Body of pancreas (tissue), 4 donors: ENCODE results near the gene FNDC3B. TPM values are rescaled to one million over a fixed set of nuclear protein-coding genes. Genes with fewer than 3 reads are reported as not detected.

ENCODE experiments used
- ATAC-seq: fragments of 150-250 bp; one replicate; pipeline ENCODE4 v1.9.1; 2016
- DNase-seq, 4 donors: peaks; one replicate each; pipeline ENCODE4 v3.0.0-alpha.2; 2019
- H3K27ac ChIP-seq, 4 donors: fragments of 200-600 bp; sonication (generic); 1 replicate in 3 of 4; 2 replicates in 1 of 4; pipeline versions ENCODE4 v1.5.1 to v1.6.1; 2016 to 2019; ENCODE audit warnings: mild to moderate bottlenecking in 1 of 4, mixed read lengths in 1 of 4, moderate library complexity in 1 of 4
- H3K27me3 ChIP-seq, 2 donors: fragments of 200-600 bp; sonication (generic); one replicate each; pipeline ENCODE4 v1.6.0; 2016; ENCODE audit warnings: mild to moderate bottlenecking in 1 of 2
- H3K36me3 ChIP-seq, 2 donors: fragments of 200-600 bp; sonication (generic); replicated peaks in 1 of 2; 2 replicates each; pipeline ENCODE4 v1.5.1; 2016; ENCODE audit warnings: low read depth in 2 of 2; ENCODE audit not compliant: insufficient read depth in 1 of 2
- H3K4me1 ChIP-seq: fragments of 200-600 bp; sonication (generic); one replicate; pipeline ENCODE4 v1.6.0; 2016
- H3K4me3 ChIP-seq, 2 donors: fragments of 200-600 bp; sonication (generic); 1 replicate in 1 of 2; 2 replicates in 1 of 2; pipeline ENCODE4 v1.5.1; 2016 to 2019
- H3K9me3 ChIP-seq, 3 donors: fragments of 200-600 bp; sonication (generic); 1 replicate in 2 of 3; 2 replicates in 1 of 3; pipeline ENCODE4 v1.5.1; 2016
- CTCF ChIP-seq, 7 experiments: fragments of 450-650 bp in 4 of 7; fragments of 200-600 bp in 3 of 7; sonication (generic) in 3 of 7; IDR thresholded peaks; one replicate each; pipeline ENCODE4 v1.5.1; 2016 to 2019; ENCODE audit warnings: antibody characterized with exemption in 7 of 7
- POLR2A ChIP-seq, 3 donors: fragments of 450-650 bp; IDR thresholded peaks; one replicate each; pipeline ENCODE4 v1.6.1; 2016; ENCODE audit warnings: antibody characterized with exemption in 3 of 3, mild to moderate bottlenecking in 2 of 3
- whole genome bisulfite sequencing, 2 donors: methylation state at CpG; one replicate each; pipeline ENCODE4 v1.1.5; 2017; 5-methylcytosine and 5-hydroxymethylcytosine counted together
- intact Hi-C: fragments of 100-400 bp; cut with DNase I; formaldehyde crosslinking; loops from one replicate; pipeline ENCODE4 v1.15.1; 2023
- total RNA-seq, 2 donors: library from RNA; depleted of rRNA; stranded (reverse); fragments of >200 nt; gene quantifications; one replicate each; pipeline ENCODE4 v1.1.0, GENCODE V29; 2016

FNDC3B gene
- total RNA-seq, 2 donors from 2014 or later, result 64.3 to 86.0 TPM

GRCh38 chr3:172129850-172130716, 90.7 kb downstream of the FNDC3B start:
- intact Hi-C loops, result no loop called here
- TF ChIP-seq CTCF (IDR thresholded peaks at IDR 0.05) (no peak), POLR2A (IDR thresholded peaks at IDR 0.05) (no peak)
- peak overlapping the region; percentile 35 to 87 (median 64) for H3K27ac ChIP-seq

GRCh38 chr3:172130717-172131050, 91.3 kb downstream of the FNDC3B start:
- no peak for TF ChIP-seq POLR2A (IDR thresholded peaks at IDR 0.05)
- no peak for TF ChIP-seq CTCF (IDR thresholded peaks at IDR 0.05)
- WGBS, 2 donors, result 71 to 83% methylated on average over 2 of the region's 2 CpGs
- H3K27ac ChIP-seq, result peak overlapping the region; percentile 35 to 87 (median 64)
- no peak for DNase-seq
- H3K9me3 ChIP-seq, result no peaks in the 10 kb centered on the region
- no peaks in the 10 kb centered on the region for H3K27me3 ChIP-seq
- intact Hi-C loops, result no loop called here
- H3K36me3 ChIP-seq, result no peaks in the 10 kb centered on the region
- H3K4me1 ChIP-seq, result peaks cover 69% of the 10 kb centered on the region
- H3K4me3 ChIP-seq, result no peak overlapping the region
- ATAC-seq, result no peak

More at GRCh38 chr3:172129850-172130716, 90.7 kb downstream of the FNDC3B start:
- Histone ChIP-seq H3K27me3 (no peaks in the 10 kb centered on the region), H3K4me3 (no peak overlapping the region), H3K4me1 (peaks cover 69% of the 10 kb centered on the region), H3K36me3 (no peaks in the 10 kb centered on the region), H3K9me3 (no peaks in the 10 kb centered on the region)
- DNase-seq (peak; percentile 85 to 95 (median 90)), ATAC-seq (peak; percentile 92)
- 47 to 60% methylated on average over 16 of the region's 16 CpGs for WGBS, 2 donors

GRCh38 chr3:172131746-172132145, 92.4 kb downstream of the FNDC3B start:
- 64 to 74% methylated on average over 1 of the region's 1 CpG for WGBS, 2 donors
- intact Hi-C loops, result no loop called here
- H3K27ac ChIP-seq, result peak overlapping the region in 1 of 4 donors; percentile 87
- H3K4me3 ChIP-seq, result no peak overlapping the region
- H3K9me3 ChIP-seq, result no peaks in the 10 kb centered on the region
- DNase-seq, result no peak
- H3K36me3 ChIP-seq, result no peaks in the 10 kb centered on the region
- ATAC-seq, result no peak
- no peak for TF ChIP-seq CTCF (IDR thresholded peaks at IDR 0.05)
- no peak for TF ChIP-seq POLR2A (IDR thresholded peaks at IDR 0.05)
- no peaks in the 10 kb centered on the region for H3K27me3 ChIP-seq
- H3K4me1 ChIP-seq, result peaks cover 69% of the 10 kb centered on the region

GRCh38 chr3:172132159-172132586, 92.8 kb downstream of the FNDC3B start:
- intact Hi-C loops, result no loop called here
- H3K27ac ChIP-seq, result peak overlapping the region in 1 of 4 donors; percentile 7
- TF ChIP-seq POLR2A (IDR thresholded peaks at IDR 0.05), result no peak
- ATAC-seq, result no peak
- WGBS, 2 donors, result 69 to 76% methylated on average over 4 of the region's 4 CpGs
- peaks cover 69% of the 10 kb centered on the region for H3K4me1 ChIP-seq
- H3K36me3 ChIP-seq, result no peaks in the 10 kb centered on the region
- H3K4me3 ChIP-seq, result no peak overlapping the region
- no peak for DNase-seq
- no peaks in the 10 kb centered on the region for H3K9me3 ChIP-seq
- H3K27me3 ChIP-seq, result no peaks in the 10 kb centered on the region

GRCh38 chr3:172132721-172133311, 93.4 kb downstream of the FNDC3B start:
- Histone ChIP-seq H3K4me1 (peaks cover 69% of the 10 kb centered on the region), H3K27ac (peak overlapping the region in 1 of 4 donors; percentile 11)

More at GRCh38 chr3:172132721-172133311, 93.4 kb downstream of the FNDC3B start:
- no peak for DNase-seq
- H3K36me3 ChIP-seq, result no peaks in the 10 kb centered on the region
- H3K4me3 ChIP-seq, result no peak overlapping the region
- WGBS, 2 donors, result 72 to 75% methylated on average over 3 of the region's 3 CpGs
- TF ChIP-seq CTCF (IDR thresholded peaks at IDR 0.05) (no peak), POLR2A (IDR thresholded peaks at IDR 0.05) (no peak)
- no peaks in the 10 kb centered on the region for H3K9me3 ChIP-seq
- no peaks in the 10 kb centered on the region for H3K27me3 ChIP-seq
- ATAC-seq, result no peak
- intact Hi-C loops, result no loop called here
